ENCODE results near the gene ST6GALNAC3.

The ST6GALNAC3 gene

GRCh38 chr1:76198452-76198851 is 123.9 kb downstream of the ST6GALNAC3 start:
- peak; percentile 4 for DNase-seq
- no peak overlapping the region for H3K4me3 ChIP-seq (ENCODE audit: low read length)
- no peaks in the 10 kb centered on the region for H3K79me1 ChIP-seq (ENCODE audit: low read length)
- no CpG with 5 or more reads among the region's 2 CpGs for WGBS (ENCODE audit: extremely low coverage, insufficient coverage, low lambda C conversion rate)
- no peak overlapping the region for H3K9ac ChIP-seq (ENCODE audit: low read length)
- H3K4ac ChIP-seq (ENCODE audit: low read depth, low read length), result no peak overlapping the region
- no peaks in the 10 kb centered on the region for H3K4me1 ChIP-seq (ENCODE audit: control insufficient read depth, low read depth, low read length)
- no peaks in the 10 kb centered on the region for H3K79me2 ChIP-seq (ENCODE audit: control insufficient read depth, insufficient read depth, low read length)
- H3K23ac ChIP-seq (ENCODE audit: low read length), result no peak overlapping the region
- H2BK5ac ChIP-seq (ENCODE audit: low read length), result no peak overlapping the region
- no peak overlapping the region for H4K5ac ChIP-seq (ENCODE audit: low read length)
- no peaks in the 10 kb centered on the region for H3K36me3 ChIP-seq (ENCODE audit: control insufficient read depth, insufficient read depth, low read length)
- no peaks in the 10 kb centered on the region for H3K27me3 ChIP-seq (ENCODE audit: insufficient read depth, low read length, poor library complexity)
- H3K18ac ChIP-seq (ENCODE audit: low read length), result no peak overlapping the region
- no peak overlapping the region for H3K56ac ChIP-seq (ENCODE audit: low read length)
- H3K27ac ChIP-seq (ENCODE audit: low read depth, low read length), result no peak overlapping the region
- H3K4me2 ChIP-seq (ENCODE audit: low read length), result no peak overlapping the region
- no peak overlapping the region for H2BK120ac ChIP-seq (ENCODE audit: low read depth, low read length)
- H2BK15ac ChIP-seq (replicated peaks; ENCODE audit: low read depth), result no peak overlapping the region
- H4K8ac ChIP-seq (ENCODE audit: low read depth, low read length), result no peak overlapping the region
- H2AK5ac ChIP-seq (ENCODE audit: low read length), result no peak overlapping the region

GRCh38 chr1:76202670-76203069 is 128.1 kb downstream of the ST6GALNAC3 start:
- no peak overlapping the region for H2BK15ac ChIP-seq (replicated peaks; ENCODE audit: low read depth)
- H4K8ac ChIP-seq (ENCODE audit: low read depth, low read length), result no peak overlapping the region
- H2AK5ac ChIP-seq (ENCODE audit: low read length), result no peak overlapping the region
- no peak overlapping the region for H4K5ac ChIP-seq (ENCODE audit: low read length)
- no peak overlapping the region for H3K27ac ChIP-seq (ENCODE audit: low read depth, low read length)
- no peaks in the 10 kb centered on the region for H3K79me2 ChIP-seq (ENCODE audit: control insufficient read depth, insufficient read depth, low read length)
- no peak overlapping the region for H3K4me2 ChIP-seq (ENCODE audit: low read length)
- H2BK120ac ChIP-seq (ENCODE audit: low read depth, low read length), result no peak overlapping the region
- no peaks in the 10 kb centered on the region for H3K4me1 ChIP-seq (ENCODE audit: control insufficient read depth, low read depth, low read length)
- H3K36me3 ChIP-seq (ENCODE audit: control insufficient read depth, insufficient read depth, low read length), result no peaks in the 10 kb centered on the region
- H3K23ac ChIP-seq (ENCODE audit: low read length), result no peak overlapping the region
- no peak overlapping the region for H3K9ac ChIP-seq (ENCODE audit: low read length)
- no peak overlapping the region for H3K4ac ChIP-seq (ENCODE audit: low read depth, low read length)
- WGBS (ENCODE audit: extremely low coverage, insufficient coverage, low lambda C conversion rate), result 92% methylated on average over 1 of the region's 2 CpGs
- no peaks in the 10 kb centered on the region for H3K79me1 ChIP-seq (ENCODE audit: low read length)
- H3K18ac ChIP-seq (ENCODE audit: low read length), result no peak overlapping the region
- no peak for DNase-seq
- no peak overlapping the region for H3K4me3 ChIP-seq (ENCODE audit: low read length)
- no peaks in the 10 kb centered on the region for H3K27me3 ChIP-seq (ENCODE audit: insufficient read depth, low read length, poor library complexity)
- H2BK5ac ChIP-seq (ENCODE audit: low read length), result no peak overlapping the region
- no peak overlapping the region for H3K56ac ChIP-seq (ENCODE audit: low read length)

- H3K4me2 ChIP-seq (ENCODE audit: low read length), result no peak overlapping the region
- H4K8ac ChIP-seq (ENCODE audit: low read depth, low read length), result no peak overlapping the region
- no peak overlapping the region for H3K4ac ChIP-seq (ENCODE audit: low read depth, low read length)
- H3K79me1 ChIP-seq (ENCODE audit: low read length), result no peaks in the 10 kb centered on the region
- no peak overlapping the region for H3K56ac ChIP-seq (ENCODE audit: low read length)
- H3K27me3 ChIP-seq (ENCODE audit: insufficient read depth, low read length, poor library complexity), result no peaks in the 10 kb centered on the region
- no peak overlapping the region for H2AK5ac ChIP-seq (ENCODE audit: low read length)
- no peak for DNase-seq
- H2BK5ac ChIP-seq (ENCODE audit: low read length), result no peak overlapping the region
- no peak overlapping the region for H3K27ac ChIP-seq (ENCODE audit: low read depth, low read length)
- H3K9ac ChIP-seq (ENCODE audit: low read length), result no peak overlapping the region
- H3K79me2 ChIP-seq (ENCODE audit: control insufficient read depth, insufficient read depth, low read length), result no peaks in the 10 kb centered on the region
- no peak overlapping the region for H2BK15ac ChIP-seq (replicated peaks; ENCODE audit: low read depth)
- H3K4me1 ChIP-seq (ENCODE audit: control insufficient read depth, low read depth, low read length), result no peaks in the 10 kb centered on the region
- no peak overlapping the region for H3K23ac ChIP-seq (ENCODE audit: low read length)
- H3K18ac ChIP-seq (ENCODE audit: low read length), result no peak overlapping the region
- no peak overlapping the region for H3K4me3 ChIP-seq (ENCODE audit: low read length)
- WGBS (ENCODE audit: extremely low coverage, insufficient coverage, low lambda C conversion rate), result no CpG with 5 or more reads among the region's 3 CpGs
- H4K5ac ChIP-seq (ENCODE audit: low read length), result no peak overlapping the region
- no peaks in the 10 kb centered on the region for H3K36me3 ChIP-seq (ENCODE audit: control insufficient read depth, insufficient read depth, low read length)
- no peak overlapping the region for H2BK120ac ChIP-seq (ENCODE audit: low read depth, low read length)
These were observed 128.6 kb downstream of the ST6GALNAC3 start for GRCh38 chr1:76203127-76203526.

- Histone ChIP-seq H4K8ac (ENCODE audit: low read depth, low read length) (no peak overlapping the region), H2BK120ac (ENCODE audit: low read depth, low read length) (no peak overlapping the region), H3K23ac (ENCODE audit: low read length) (no peak overlapping the region), H3K4me1 (ENCODE audit: control insufficient read depth, low read depth, low read length) (no peaks in the 10 kb centered on the region), H3K4ac (ENCODE audit: low read depth, low read length) (no peak overlapping the region), H4K5ac (ENCODE audit: low read length) (no peak overlapping the region), H2BK15ac (replicated peaks; ENCODE audit: low read depth) (no peak overlapping the region), H3K36me3 (ENCODE audit: control insufficient read depth, insufficient read depth, low read length) (no peaks in the 10 kb centered on the region), H3K79me2 (ENCODE audit: control insufficient read depth, insufficient read depth, low read length) (no peaks in the 10 kb centered on the region), H3K27me3 (ENCODE audit: insufficient read depth, low read length, poor library complexity) (no peaks in the 10 kb centered on the region), H2BK5ac (ENCODE audit: low read length) (no peak overlapping the region), H3K4me3 (ENCODE audit: low read length) (no peak overlapping the region), H3K56ac (ENCODE audit: low read length) (no peak overlapping the region), H3K79me1 (ENCODE audit: low read length) (no peaks in the 10 kb centered on the region), H3K27ac (ENCODE audit: low read depth, low read length) (no peak overlapping the region), H2AK5ac (ENCODE audit: low read length) (no peak overlapping the region), H3K4me2 (ENCODE audit: low read length) (no peak overlapping the region), H3K18ac (ENCODE audit: low read length) (no peak overlapping the region), H3K9ac (ENCODE audit: low read length) (no peak overlapping the region)
- no CpG with 5 or more reads among the region's 4 CpGs for WGBS (ENCODE audit: extremely low coverage, insufficient coverage, low lambda C conversion rate)
- DNase-seq, result no peak
These were observed 134.7 kb downstream of the ST6GALNAC3 start for GRCh38 chr1:76209238-76209637.

- DNase-seq, result no peak
- Histone ChIP-seq H3K4ac (ENCODE audit: low read depth, low read length) (no peak overlapping the region), H2BK15ac (replicated peaks; ENCODE audit: low read depth) (no peak overlapping the region), H3K4me2 (ENCODE audit: low read length) (no peak overlapping the region), H3K4me3 (ENCODE audit: low read length) (no peak overlapping the region), H2BK120ac (ENCODE audit: low read depth, low read length) (no peak overlapping the region), H3K56ac (ENCODE audit: low read length) (no peak overlapping the region), H3K79me1 (ENCODE audit: low read length) (no peaks in the 10 kb centered on the region), H3K23ac (ENCODE audit: low read length) (no peak overlapping the region), H2AK5ac (ENCODE audit: low read length) (no peak overlapping the region), H3K79me2 (ENCODE audit: control insufficient read depth, insufficient read depth, low read length) (no peaks in the 10 kb centered on the region), H3K36me3 (ENCODE audit: control insufficient read depth, insufficient read depth, low read length) (no peaks in the 10 kb centered on the region), H3K27ac (ENCODE audit: low read depth, low read length) (no peak overlapping the region), H3K18ac (ENCODE audit: low read length) (no peak overlapping the region), H4K8ac (ENCODE audit: low read depth, low read length) (no peak overlapping the region), H4K5ac (ENCODE audit: low read length) (no peak overlapping the region), H3K9ac (ENCODE audit: low read length) (no peak overlapping the region), H2BK5ac (ENCODE audit: low read length) (no peak overlapping the region), H3K27me3 (ENCODE audit: insufficient read depth, low read length, poor library complexity) (no peaks in the 10 kb centered on the region), H3K4me1 (ENCODE audit: control insufficient read depth, low read depth, low read length) (no peaks in the 10 kb centered on the region)
- WGBS (ENCODE audit: extremely low coverage, insufficient coverage, low lambda C conversion rate), result no CpG with 5 or more reads among the region's 3 CpGs
These were observed 135.1 kb downstream of the ST6GALNAC3 start for GRCh38 chr1:76209648-76210047.

- Histone ChIP-seq H3K9ac (ENCODE audit: low read length) (no peak overlapping the region), H3K4me3 (ENCODE audit: low read length) (no peak overlapping the region), H3K27me3 (ENCODE audit: insufficient read depth, low read length, poor library complexity) (no peaks in the 10 kb centered on the region), H2AK5ac (ENCODE audit: low read length) (no peak overlapping the region), H3K4me1 (ENCODE audit: control insufficient read depth, low read depth, low read length) (no peaks in the 10 kb centered on the region), H3K56ac (ENCODE audit: low read length) (no peak overlapping the region), H2BK120ac (ENCODE audit: low read depth, low read length) (no peak overlapping the region), H4K8ac (ENCODE audit: low read depth, low read length) (no peak overlapping the region), H3K79me1 (ENCODE audit: low read length) (no peaks in the 10 kb centered on the region), H3K36me3 (ENCODE audit: control insufficient read depth, insufficient read depth, low read length) (no peaks in the 10 kb centered on the region), H2BK5ac (ENCODE audit: low read length) (no peak overlapping the region), H3K4ac (ENCODE audit: low read depth, low read length) (no peak overlapping the region), H3K4me2 (ENCODE audit: low read length) (no peak overlapping the region), H2BK15ac (replicated peaks; ENCODE audit: low read depth) (no peak overlapping the region), H4K5ac (ENCODE audit: low read length) (no peak overlapping the region), H3K23ac (ENCODE audit: low read length) (no peak overlapping the region), H3K79me2 (ENCODE audit: control insufficient read depth, insufficient read depth, low read length) (no peaks in the 10 kb centered on the region), H3K18ac (ENCODE audit: low read length) (no peak overlapping the region), H3K27ac (ENCODE audit: low read depth, low read length) (no peak overlapping the region)
- DNase-seq, result no peak
These were observed 135.6 kb downstream of the ST6GALNAC3 start for GRCh38 chr1:76210160-76210559.

Measured in mesendoderm (in vitro differentiated cells).